GM23248 (cell line): ENCODE measurements around the gene RNF183.

Experiments
- EZH2 ChIP-seq: fragments of 200-600 bp; sonication (generic); IDR thresholded peaks from 2 replicates; pipeline ENCODE4 v1.6.1; 2018; ENCODE audit warnings: antibody characterized with exemption, mild to moderate bottlenecking; ENCODE audit not compliant: insufficient read depth, poor library complexity, severe bottlenecking
- EZH2phosphoT487 ChIP-seq: fragments of 200-600 bp; sonication (generic); IDR thresholded peaks from 2 replicates; pipeline ENCODE4 v1.6.1; 2018; ENCODE audit warnings: antibody characterized with exemption, moderate library complexity, mild to moderate bottlenecking, low read depth; ENCODE audit not compliant: insufficient read depth

DNA sequence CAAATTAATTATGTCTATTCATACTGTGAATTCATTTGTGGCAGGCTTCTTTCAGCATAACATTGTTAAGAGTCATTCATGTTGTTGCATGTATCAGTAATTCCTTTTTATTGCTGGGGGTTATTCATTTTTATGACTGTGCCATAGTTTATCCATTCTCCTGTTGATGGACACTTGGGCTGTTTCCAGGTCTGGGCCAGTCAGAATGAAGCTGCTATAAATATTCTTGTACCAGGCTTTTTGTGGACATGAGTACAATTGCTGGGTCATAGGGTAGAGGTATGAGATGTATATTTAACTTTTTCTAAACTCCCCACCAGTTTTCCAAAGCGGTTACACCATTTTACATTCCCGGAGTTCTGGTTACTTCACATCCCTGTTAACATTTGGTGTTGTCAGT lies 14.1 kb downstream of the RNF183 start:
- TF ChIP-seq EZH2, result no peak
- TF ChIP-seq EZH2phosphoT487, result no peak
